HL-60 (cell line): ENCODE data around the gene PMIS2.

Experiments used
- POLR2AphosphoS5 ChIP-seq: IDR thresholded peaks from 2 replicates; pipeline ENCODE4 v1.6.1; 2012; ENCODE audit warnings: low read depth
- TF ChIP-seq, protein P1 (sequence below): IDR thresholded peaks from one replicate; pipeline ENCODE4 v1.5.1; 2011; ENCODE audit warnings: low read length, control low read depth, inconsistent platforms; ENCODE audit not compliant: insufficient read depth

DNA sequence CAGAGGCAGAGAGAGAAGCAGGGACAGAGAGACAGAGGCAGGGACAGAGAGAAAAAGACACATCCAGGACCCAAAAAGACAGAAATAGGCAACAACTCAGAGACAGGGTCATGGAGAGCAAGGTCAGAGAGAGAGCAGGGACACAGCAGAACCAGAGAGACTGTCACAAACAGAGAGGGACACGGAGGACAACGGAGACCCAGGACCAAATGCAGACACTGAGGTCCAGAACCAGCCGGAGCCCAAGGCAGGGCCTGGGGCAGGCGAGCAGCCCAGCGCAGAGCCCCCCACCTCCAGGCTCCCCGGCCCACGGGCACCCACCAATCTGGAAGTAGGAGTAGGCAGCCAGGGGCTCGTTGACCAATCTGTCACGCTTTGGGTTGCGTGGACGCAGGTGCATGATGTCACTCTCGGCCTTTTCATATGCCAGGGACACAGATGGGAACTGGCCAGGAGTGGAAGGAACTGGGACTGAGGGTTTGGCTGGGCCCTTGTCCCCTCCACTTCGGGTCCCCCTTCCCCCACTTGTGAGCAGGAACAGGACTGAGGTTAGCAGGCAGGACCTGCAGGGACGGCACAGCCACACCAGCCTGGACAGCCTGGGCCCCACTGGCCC is 32.5 kb upstream of the PMIS2 start:
- TF ChIP-seq, protein P1, sequence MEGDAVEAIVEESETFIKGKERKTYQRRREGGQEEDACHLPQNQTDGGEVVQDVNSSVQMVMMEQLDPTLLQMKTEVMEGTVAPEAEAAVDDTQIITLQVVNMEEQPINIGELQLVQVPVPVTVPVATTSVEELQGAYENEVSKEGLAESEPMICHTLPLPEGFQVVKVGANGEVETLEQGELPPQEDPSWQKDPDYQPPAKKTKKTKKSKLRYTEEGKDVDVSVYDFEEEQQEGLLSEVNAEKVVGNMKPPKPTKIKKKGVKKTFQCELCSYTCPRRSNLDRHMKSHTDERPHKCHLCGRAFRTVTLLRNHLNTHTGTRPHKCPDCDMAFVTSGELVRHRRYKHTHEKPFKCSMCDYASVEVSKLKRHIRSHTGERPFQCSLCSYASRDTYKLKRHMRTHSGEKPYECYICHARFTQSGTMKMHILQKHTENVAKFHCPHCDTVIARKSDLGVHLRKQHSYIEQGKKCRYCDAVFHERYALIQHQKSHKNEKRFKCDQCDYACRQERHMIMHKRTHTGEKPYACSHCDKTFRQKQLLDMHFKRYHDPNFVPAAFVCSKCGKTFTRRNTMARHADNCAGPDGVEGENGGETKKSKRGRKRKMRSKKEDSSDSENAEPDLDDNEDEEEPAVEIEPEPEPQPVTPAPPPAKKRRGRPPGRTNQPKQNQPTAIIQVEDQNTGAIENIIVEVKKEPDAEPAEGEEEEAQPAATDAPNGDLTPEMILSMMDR, result no peak
- TF ChIP-seq POLR2AphosphoS5, result no peak
